HG03108 (cell line): ENCODE results near the gene RCSD1.
A peak's percentile ranks its signal among the peaks of the same experiment; 100 is the strongest.

Experiments
- ATAC-seq: cut with Tn5 transposase; IDR thresholded peaks from one replicate; pipeline ENCODE4 v1.9.1; 2021; ENCODE audit warnings: moderate library complexity; ENCODE audit not compliant: unreplicated experiment

Gene RCSD1

GRCh38 chr1:167617153-167618147 lies 12.6 kb upstream of the RCSD1 start:
- ATAC-seq: peak; percentile 79

DNA sequence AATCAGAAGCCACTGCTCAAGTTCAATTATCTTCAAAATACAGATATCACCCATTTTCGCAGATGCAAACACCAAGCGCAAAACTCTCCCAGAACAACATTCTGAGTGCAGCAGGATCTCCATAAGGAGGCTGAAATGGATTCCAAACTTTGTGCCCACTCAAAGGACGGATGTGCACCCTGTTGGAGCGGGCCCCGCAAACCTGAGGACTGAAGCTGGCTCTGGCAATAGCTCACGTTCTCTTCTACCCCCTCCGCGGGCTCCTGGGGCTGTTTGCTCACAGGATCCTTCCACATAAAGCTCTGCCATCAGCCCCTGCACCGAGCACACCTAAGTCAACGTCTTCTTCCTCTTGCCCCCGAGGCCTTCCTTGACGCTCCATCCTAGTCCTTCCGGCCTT lies 11.7 kb upstream of the RCSD1 start:
- no peak for ATAC-seq

GRCh38 chr1:167618789-167619188 lies 11.2 kb upstream of the RCSD1 start:
- ATAC-seq: no peak

DNA sequence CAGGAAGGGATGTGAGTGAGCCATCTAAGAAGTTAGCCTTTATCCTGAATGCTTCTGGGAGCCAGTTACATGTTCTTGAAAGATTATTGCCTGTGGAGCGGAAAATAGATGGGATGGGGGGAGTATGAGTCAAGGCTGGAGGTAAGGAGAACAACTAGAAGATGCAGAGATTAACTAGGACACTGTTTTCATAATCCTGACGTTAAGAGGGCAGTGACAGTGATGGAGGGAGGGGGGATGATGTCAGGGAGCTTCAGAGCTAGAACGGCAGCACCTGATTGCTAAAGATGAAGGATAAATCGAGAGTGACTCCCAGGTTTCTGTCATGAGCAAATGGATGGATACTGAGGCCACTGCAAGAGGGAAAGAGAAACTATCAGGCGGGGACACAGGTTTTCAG lies 10.0 kb upstream of the RCSD1 start:
- ATAC-seq: no peak

GRCh38 chr1:167621780-167622313 lies 8.2 kb upstream of the RCSD1 start:
- ATAC-seq: no peak

DNA sequence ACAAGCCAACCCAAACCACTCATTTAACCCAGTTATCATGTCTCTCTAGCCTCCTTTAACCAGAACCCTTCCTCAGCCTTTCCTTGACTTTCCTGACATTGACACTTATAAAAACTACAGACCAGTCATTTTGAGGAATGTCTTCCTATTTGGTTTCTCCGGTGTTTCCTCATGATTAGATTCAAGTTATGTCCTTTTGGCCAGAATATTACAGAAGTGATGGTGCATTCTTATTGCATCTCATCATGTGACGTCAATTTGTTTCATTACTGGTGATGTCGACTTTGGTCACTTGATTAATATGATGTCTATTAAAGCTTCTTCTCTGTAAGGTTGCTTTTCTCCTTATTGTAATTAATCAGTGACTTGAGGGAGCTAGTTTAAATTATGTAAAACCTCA lies 6.1 kb upstream of the RCSD1 start:
- ATAC-seq: no peak

DNA sequence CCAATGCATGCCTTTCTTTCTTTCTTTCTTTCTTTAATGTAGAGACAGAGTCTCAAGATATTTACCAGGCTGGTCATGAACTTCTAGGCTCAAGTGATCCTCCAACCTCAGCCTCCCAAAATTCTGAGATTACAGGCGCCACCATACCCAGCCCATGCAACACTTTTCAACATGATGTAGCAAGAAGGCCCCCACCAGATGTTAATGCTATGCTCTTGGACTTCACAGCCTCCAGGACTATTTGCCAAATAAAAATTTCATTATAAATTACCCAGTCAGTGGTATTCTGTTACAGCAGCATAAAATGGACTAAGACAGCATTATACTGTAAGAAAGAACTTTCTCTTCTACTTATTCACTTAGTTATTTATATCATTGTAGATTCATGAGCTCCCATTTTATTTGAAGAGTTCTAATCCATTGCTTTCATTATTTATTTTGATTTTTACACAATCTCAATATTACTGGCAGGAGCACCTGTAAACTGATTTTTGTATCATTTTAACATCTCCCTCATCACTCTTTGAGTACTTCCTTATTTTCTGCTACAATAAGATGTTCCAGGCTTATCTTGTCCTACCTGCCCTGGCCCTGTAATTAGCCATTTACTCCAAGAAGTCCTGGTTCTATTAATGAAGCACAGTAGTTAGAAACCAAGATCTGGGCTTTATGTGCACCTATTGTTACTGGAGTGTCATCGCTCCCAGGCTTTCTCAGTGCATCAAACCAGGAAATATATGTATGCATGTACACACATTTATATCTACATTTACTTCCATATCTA lies 4.8 kb upstream of the RCSD1 start:
- ATAC-seq: no peak

- no peak for ATAC-seq
These were observed 2.5 kb upstream of the RCSD1 start for GRCh38 chr1:167627615-167627864.

- ATAC-seq: peak; percentile 69
These were observed 2.0 kb upstream of the RCSD1 start for GRCh38 chr1:167627865-167628641.

GRCh38 chr1:167628741-167629515 lies 1.1 kb upstream of the RCSD1 start:
- no peak for ATAC-seq

GRCh38 chr1:167630568-167631385 lies 745 bp downstream of the RCSD1 start:
- ATAC-seq: no peak

DNA sequence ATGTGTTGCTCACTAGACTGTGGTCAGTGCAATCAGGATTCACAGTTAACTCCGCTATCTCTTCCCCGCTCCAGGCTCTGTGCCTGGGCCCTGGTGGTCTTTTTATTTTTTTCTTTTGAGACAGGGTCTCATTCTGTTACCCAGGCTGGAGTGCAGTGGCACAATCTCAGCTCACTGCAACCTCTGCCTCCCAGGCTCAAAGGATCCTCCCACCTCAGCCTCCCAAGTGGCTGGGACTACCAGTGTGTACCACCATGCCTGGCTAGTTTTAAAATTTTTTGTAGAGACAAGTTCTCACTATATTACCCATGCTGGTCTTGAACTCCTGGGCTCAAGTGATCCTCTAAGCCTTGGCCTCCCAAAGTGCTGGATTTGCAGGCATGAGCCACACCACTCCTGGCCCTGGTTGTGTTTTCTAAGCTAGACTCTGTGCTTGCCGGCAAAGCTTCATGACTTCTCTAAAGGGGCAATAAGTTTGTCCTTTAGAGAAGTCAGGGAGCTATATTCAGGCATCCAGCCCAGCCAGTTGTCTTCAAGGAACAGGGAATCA lies 1.4 kb downstream of the RCSD1 start:
- ATAC-seq: no peak

- ATAC-seq: no peak
These were observed 2.0 kb downstream of the RCSD1 start for GRCh38 chr1:167631936-167632614.

- ATAC-seq: no peak
These were observed 3.4 kb downstream of the RCSD1 start for GRCh38 chr1:167633258-167633944.

DNA sequence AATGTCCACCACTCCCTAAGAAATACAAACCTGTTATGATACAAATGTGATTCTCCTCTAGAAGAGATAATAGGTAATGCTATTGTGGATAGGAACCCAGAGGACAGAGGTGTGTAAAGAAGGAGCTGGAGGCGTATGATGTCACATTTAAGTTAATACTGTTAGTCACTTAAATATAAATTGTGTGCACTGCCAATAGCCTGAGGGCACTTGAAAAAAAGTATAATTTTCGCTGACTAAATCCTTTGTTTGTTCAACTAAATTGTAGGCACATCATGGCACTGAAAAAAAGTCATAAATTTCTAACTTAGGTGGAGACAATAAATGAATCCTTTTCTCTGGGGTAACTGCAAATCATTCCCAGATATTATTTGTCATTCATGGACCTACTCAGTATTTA lies 4.4 kb downstream of the RCSD1 start:
- no peak for ATAC-seq

DNA sequence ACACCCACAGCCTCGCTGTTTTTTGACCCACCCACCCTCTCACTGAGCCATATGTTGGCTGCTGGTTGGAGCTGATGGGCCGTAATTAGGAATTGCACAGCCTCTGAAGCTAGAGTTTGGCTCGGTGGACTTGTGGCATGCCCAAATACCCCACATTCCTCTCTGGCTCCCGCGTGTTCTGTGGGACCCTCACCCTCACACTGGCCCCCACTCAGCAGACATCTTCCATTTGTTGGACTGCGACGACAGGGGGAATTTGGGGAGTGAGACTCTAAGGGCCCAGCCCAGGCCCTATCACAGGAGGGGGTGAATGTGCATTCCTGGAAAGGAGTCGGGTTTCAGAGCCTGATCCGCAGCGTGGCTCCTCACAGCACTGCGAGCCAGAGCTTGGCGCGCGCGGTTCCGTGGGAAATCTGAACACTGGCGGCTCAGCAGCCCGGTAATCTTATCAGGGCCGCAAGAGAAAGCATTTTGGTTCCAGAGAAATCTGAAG lies 5.2 kb downstream of the RCSD1 start:
- ATAC-seq: no peak

GRCh38 chr1:167635941-167636340 lies 5.9 kb downstream of the RCSD1 start:
- ATAC-seq: no peak

DNA sequence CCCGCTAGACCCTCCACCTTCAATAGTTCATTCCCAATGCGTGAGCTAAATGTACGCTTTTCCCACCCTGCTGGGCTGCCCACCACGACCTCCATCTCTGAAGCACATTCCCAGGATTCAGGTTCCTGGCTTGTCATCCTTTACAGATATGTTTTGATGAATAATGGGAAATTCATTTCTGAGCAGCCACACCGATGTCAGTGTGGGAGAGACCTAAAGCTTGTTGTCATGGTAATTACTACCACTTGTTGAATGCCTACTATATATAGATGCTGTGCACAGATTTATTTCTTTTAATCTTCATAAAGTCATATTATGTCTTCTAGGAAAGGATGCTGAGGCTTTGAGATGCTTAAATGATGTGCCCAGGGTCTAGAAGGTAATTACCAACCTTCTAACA lies 8.0 kb downstream of the RCSD1 start:
- ATAC-seq: no peak
